Muscle layer of colon (tissue), 2 donors: ENCODE measurements around the gene CSF2RB.

Experiments used
- H3K27ac ChIP-seq: one replicate; pipeline ENCODE4 v1.7.0; 2013; ENCODE audit warnings: low read depth, mild to moderate bottlenecking, low read length, moderate library complexity
- H3K27me3 ChIP-seq, 2 donors: one replicate each; pipeline ENCODE4 v1.7.0; 2013; ENCODE audit warnings: low read length in 2 of 2, mild to moderate bottlenecking in 2 of 2; ENCODE audit not compliant: insufficient read depth in 2 of 2, control insufficient read depth in 1 of 2
- H3K36me3 ChIP-seq: one replicate; pipeline ENCODE4 v1.7.0; 2013; ENCODE audit warnings: mild to moderate bottlenecking, low read length; ENCODE audit not compliant: insufficient read depth
- H3K4me1 ChIP-seq: one replicate; pipeline ENCODE4 v1.7.0; 2013; ENCODE audit warnings: mild to moderate bottlenecking, low read length; ENCODE audit not compliant: insufficient read depth
- H3K4me3 ChIP-seq, 2 donors: one replicate each; pipeline ENCODE4 v1.7.0; 2013; ENCODE audit warnings: low read length in 2 of 2, low read depth in 1 of 2, mild to moderate bottlenecking in 1 of 2, moderate library complexity in 1 of 2
- H3K9ac ChIP-seq: one replicate; pipeline ENCODE4 v1.7.0; 2013; ENCODE audit warnings: low read length
- H3K9me3 ChIP-seq: one replicate; pipeline ENCODE4 v1.7.0; 2013; ENCODE audit warnings: mild to moderate bottlenecking, low read length
- donor health status: abdominal sarcoma.
- donor health status: Adenocarcinoma of cecum.

CSF2RB gene

DNA sequence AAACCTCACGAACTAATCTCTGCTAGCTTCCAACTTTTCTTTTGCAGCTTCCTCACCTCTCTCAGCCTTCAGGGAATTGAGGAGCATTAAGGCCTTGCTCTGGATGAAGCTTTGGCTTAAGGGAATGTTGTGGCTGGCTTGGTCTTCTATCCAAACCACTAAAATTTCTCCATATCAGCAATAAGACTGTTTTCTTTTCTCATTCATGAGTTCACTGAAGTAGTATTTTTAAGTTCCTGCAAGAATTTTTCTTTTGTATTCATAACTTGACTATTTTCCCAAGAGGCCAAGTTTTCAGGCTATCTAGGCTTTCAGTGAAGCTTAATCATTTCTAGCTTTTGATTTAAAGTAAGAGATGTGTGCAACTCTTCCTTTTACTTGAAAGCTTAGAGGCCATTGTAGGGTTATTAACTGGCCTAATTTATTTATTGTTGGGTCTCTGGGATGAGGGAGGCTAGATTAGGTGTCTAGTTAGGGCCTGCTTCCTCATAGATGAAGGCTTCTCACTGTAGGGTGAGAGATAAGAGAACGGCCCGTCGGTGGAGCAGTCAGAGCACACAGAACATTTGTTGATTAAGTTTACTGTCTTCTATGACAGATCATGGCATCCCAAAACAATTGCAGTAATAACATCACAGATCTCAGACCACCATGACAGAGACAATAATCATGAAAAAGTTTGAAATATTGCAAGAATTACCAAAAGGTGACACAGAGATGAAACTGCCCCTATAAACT is 33.2 kb downstream of the CSF2RB start:
- Histone ChIP-seq H3K36me3 (no peaks in the 10 kb centered on the region), H3K4me1 (no peaks in the 10 kb centered on the region), H3K4me3 (no peak overlapping the region), H3K9me3 (no peaks in the 10 kb centered on the region), H3K9ac (no peak overlapping the region), H3K27ac (no peak overlapping the region), H3K27me3 (no peaks in the 10 kb centered on the region)

DNA sequence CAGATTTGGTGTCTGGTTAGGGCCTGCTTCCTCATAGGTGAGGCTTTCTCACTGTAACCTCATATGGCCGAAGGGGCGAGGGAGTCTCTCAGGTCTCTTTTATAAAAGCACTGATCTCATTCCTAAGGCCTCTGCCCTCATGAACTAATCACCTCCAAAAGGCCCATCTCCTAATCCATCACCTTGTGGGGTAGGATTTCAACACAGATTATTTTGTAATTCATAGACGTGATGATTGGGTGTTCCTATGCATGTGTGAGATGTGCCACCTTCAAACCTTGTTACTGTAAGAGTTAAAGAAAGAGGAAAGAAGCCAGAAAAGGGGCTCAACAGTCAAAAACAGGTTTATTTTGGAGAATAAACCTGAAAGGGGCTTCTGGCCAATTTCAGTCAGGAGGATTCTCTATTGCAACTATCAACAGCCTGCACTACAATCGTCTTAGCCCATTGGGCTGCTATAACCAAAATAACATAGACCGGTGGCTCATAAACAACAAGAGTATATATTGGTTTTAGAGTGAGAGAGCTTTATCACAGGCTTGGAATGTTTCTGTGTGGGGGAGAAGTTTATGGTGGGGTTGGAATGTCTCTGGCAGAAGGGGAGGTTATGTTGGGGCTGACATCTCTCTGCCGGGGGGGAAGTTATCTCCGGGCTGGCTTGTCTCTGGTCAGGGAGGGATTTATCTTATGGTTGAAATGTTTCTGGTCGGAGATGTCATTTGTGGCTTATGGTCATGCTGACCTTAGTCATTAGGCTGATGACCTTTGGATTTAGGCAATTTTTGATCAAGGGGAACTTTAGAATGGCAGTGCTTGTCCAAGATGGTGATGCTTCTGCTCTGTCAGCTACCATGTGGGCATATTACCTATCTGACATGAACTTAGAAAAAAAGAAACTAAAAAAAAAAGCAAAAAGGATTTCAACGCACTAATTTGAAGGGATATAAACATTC is 35.1 kb downstream of the CSF2RB start:
- Histone ChIP-seq H3K4me1 (no peaks in the 10 kb centered on the region), H3K9me3 (no peaks in the 10 kb centered on the region), H3K4me3 (no peak overlapping the region), H3K9ac (no peak overlapping the region), H3K27me3 (no peaks in the 10 kb centered on the region), H3K27ac (no peak overlapping the region), H3K36me3 (no peaks in the 10 kb centered on the region)

DNA sequence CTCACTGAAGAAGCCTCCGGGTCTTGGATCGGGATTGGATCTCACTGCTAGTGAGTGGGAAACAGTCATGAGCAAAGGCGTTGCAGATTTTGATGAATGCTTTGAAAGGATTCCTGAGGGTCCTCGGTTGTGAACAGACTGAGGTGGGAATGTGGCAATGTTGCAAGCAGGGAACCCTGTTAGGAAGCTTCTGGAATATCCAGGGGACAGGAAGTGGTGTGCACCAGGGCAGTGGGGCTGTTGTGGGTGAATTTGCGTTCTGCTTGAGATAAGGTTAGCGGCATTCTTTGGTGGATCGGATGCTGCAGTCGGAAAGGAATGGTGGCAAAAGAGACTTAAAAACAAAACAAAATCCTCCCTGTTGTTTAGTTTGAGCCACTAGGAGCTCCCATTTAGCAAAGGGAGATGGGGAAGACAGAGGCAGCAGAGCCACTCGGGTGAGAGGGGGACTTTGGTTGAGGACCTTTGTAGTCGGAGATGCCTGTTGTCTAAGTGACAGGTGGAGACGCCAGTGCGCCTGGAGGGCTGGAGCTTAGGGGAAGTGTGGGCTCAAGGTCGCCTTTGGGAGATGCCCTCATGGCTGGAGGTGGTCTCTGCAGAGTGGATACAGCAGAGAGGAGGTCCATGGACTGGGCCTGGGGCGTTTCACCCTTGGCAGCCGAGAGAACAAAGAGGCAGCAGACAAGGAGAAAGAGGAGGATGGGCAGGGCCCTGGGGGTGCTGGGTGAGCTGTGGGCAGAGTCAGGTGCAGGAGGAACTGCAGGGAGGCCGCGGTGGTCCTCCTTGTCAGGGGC is 37.6 kb downstream of the CSF2RB start:
- no peaks in the 10 kb centered on the region for H3K4me1 ChIP-seq
- no peak overlapping the region for H3K4me3 ChIP-seq
- no peak overlapping the region for H3K27ac ChIP-seq
- H3K36me3 ChIP-seq: no peaks in the 10 kb centered on the region
- no peak overlapping the region for H3K9ac ChIP-seq
- no peaks in the 10 kb centered on the region for H3K27me3 ChIP-seq
- H3K9me3 ChIP-seq: no peaks in the 10 kb centered on the region

DNA sequence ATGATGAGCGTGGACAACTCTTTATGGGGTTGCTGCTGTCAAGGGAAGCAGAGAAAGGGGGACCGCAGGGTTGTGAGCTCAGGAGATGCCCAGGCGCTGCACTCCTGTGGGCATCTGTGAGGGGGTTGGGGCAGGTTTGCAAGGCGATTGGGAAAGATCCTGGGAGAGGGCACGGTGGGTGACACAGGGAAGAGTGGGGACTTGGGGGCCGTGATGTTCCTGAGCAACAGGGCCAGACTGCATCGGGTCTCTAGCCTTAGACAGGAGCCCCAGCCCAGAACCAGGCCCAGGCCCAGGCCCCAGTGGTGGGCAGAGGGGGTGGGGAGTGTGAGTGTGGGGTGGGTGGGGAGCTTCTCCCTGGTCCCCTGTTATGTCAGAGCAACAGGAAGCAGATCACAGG is 38.3 kb downstream of the CSF2RB start:
- H3K9ac ChIP-seq: no peak overlapping the region
- H3K4me3 ChIP-seq: no peak overlapping the region
- no peaks in the 10 kb centered on the region for H3K36me3 ChIP-seq
- no peaks in the 10 kb centered on the region for H3K27me3 ChIP-seq
- no peaks in the 10 kb centered on the region for H3K4me1 ChIP-seq
- H3K27ac ChIP-seq: no peak overlapping the region
- H3K9me3 ChIP-seq: no peaks in the 10 kb centered on the region

- H3K36me3 ChIP-seq: no peaks in the 10 kb centered on the region
- H3K4me3 ChIP-seq: no peak overlapping the region
- no peaks in the 10 kb centered on the region for H3K4me1 ChIP-seq
- no peak overlapping the region for H3K9ac ChIP-seq
- H3K27ac ChIP-seq: no peak overlapping the region
- H3K27me3 ChIP-seq: no peaks in the 10 kb centered on the region
- no peaks in the 10 kb centered on the region for H3K9me3 ChIP-seq
Observed at GRCh38 chr22:36953239-36954080, 40.0 kb downstream of the CSF2RB start.

DNA sequence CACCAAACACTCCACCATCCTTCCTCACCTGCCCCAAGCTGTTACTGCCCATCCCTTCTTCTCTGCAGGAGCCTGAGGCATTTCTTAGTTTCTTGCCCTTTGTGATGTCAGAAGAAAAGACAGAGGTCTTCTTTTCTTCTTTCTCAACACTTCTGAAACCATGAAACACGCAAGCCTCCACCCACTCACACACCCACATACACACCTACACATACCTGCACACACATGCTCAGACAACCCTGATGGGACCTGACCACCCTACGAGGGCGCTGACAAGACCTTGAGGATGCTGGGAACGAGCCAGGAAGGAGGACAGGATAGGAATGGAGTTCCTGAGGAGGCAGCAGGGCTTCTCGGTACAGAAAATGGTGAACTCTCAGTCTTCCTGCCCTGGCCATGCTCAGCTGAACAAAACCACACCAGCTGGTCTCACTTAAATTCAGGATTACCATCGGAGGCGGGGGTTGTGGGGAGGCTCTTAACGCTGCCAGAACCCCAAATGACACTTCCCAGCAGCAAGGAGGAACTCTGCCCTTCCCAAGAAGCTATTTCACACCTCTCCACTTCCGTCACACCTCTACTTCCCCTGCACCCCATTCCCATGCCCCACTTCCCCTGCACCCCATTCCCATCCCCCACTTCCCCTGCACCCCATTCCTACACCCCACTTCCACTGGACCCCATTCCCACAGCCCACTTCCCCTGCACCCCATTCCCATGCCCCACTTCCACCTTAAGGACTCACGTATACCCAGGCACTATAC is 41.0 kb downstream of the CSF2RB start:
- Histone ChIP-seq H3K27ac (no peak overlapping the region), H3K4me3 (no peak overlapping the region), H3K9ac (no peak overlapping the region), H3K27me3 (no peaks in the 10 kb centered on the region), H3K36me3 (no peaks in the 10 kb centered on the region), H3K4me1 (no peaks in the 10 kb centered on the region), H3K9me3 (no peaks in the 10 kb centered on the region)

DNA sequence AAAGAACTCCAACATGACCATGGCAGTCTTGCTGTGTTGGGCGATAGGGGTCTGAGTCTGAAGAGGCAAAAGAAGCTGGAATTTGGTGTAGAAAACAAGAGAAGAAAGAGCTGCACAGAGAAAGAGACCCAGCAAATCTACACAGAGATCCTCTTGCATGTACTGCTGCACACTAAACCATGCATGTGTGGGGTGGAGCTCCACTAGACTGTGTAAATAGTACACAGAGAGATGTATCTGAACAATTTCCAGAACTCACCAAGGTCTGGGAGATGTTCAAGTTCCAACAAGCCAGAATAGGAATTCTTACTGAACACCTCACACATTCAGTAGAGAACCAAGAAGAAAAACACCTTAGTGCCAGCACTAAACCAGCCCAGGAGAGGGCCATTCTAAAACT is 42.3 kb downstream of the CSF2RB start:
- Histone ChIP-seq H3K9me3 (no peaks in the 10 kb centered on the region), H3K4me3 (no peak overlapping the region), H3K36me3 (no peaks in the 10 kb centered on the region), H3K9ac (no peak overlapping the region), H3K4me1 (no peaks in the 10 kb centered on the region), H3K27ac (no peak overlapping the region), H3K27me3 (no peaks in the 10 kb centered on the region)

DNA sequence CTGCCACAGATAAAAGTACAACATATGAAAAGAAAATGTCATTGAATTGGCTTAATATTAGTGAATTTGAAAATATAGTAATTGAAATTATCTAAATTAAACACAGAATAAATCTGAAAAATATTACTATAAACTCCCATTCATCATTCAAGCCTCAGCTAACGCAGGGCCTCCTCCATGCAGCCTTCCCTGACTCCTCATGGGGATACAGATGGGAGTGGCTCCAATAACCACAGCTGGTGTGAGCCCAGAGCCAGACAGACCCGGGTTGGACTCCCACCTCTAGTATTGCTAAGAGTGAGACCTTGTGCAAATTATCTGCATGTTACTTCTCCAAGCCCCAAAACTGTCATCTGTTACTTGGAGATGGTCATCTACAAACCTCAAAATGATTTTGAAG is 44.9 kb downstream of the CSF2RB start:
- Histone ChIP-seq H3K4me1 (no peaks in the 10 kb centered on the region), H3K4me3 (no peak overlapping the region), H3K27me3 (no peaks in the 10 kb centered on the region), H3K9me3 (no peaks in the 10 kb centered on the region), H3K9ac (no peak overlapping the region), H3K27ac (no peak overlapping the region), H3K36me3 (no peaks in the 10 kb centered on the region)

DNA sequence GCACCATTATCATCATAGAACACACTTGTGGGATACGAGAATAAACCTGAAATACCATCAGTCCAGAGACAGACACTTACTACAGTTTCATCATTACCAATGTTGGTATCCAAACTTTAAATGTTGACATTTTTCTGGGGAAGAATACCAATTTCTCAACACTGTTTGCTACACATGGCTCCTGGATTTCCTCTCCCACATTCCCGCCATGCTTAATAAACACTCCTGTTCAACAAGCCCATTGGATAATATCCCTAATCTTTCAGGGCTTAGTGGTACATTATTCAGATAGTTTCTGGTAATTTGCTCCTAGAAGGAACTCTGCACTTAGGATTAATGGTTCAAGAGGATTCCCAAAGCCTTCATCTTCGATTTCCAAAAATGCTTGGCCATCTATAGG is 48.2 kb downstream of the CSF2RB start:
- H3K9me3 ChIP-seq: no peaks in the 10 kb centered on the region
- H3K36me3 ChIP-seq: no peaks in the 10 kb centered on the region
- no peak overlapping the region for H3K4me3 ChIP-seq
- H3K27ac ChIP-seq: no peak overlapping the region
- no peaks in the 10 kb centered on the region for H3K4me1 ChIP-seq
- H3K27me3 ChIP-seq: no peaks in the 10 kb centered on the region
- H3K9ac ChIP-seq: no peak overlapping the region

DNA sequence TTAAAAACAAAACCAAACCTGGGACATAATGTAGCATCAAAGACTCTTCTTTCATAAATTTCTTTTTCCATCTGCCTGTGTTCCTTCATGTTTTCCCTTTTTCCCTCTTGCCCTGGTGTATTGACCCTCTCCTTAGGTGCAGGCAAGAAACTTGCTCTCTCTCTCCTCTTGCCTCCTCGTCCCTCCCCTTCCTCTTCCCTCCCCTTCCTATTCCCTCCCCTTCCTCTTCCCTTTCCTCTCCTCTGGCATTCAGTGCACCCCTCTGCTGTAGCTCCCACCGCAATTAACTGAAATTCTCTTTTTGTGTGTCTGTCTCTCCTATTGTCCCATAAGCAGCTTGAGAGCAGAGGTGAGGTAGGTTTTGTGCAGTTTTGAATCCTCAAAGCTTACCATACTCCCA is 49.9 kb downstream of the CSF2RB start:
- Histone ChIP-seq H3K9me3 (no peaks in the 10 kb centered on the region), H3K4me1 (no peaks in the 10 kb centered on the region), H3K9ac (no peak overlapping the region), H3K27ac (no peak overlapping the region), H3K36me3 (no peaks in the 10 kb centered on the region), H3K4me3 (no peak overlapping the region), H3K27me3 (no peaks in the 10 kb centered on the region)
